CD14-positive monocyte (primary cell): ENCODE results near the gene PTAFR. TPM values are rescaled to one million over a fixed set of nuclear protein-coding genes. Genes with fewer than 3 reads are reported as not detected.

Source experiments
- DNase-seq, 3 donors: peaks; one replicate each; pipeline ENCODE4 v3.0.0-alpha.2; 2011 to 2022
- H2AFZ ChIP-seq: 2 replicates; pipeline ENCODE4 v1.6.0; 2012; ENCODE audit warnings: mild to moderate bottlenecking, low read depth, low read length, inconsistent platforms; ENCODE audit not compliant: insufficient read depth, poor library complexity, severe bottlenecking
- H3K27ac ChIP-seq, 2 donors: 1 replicate in 1 of 2; 2 replicates in 1 of 2; pipeline ENCODE4 v1.5.1; 2012 to 2013; ENCODE audit warnings: low read length in 2 of 2, control low read depth in 1 of 2, inconsistent platforms in 1 of 2, low read depth in 1 of 2, mild to moderate bottlenecking in 1 of 2
- H3K27me3 ChIP-seq, 2 donors: one replicate each; pipeline versions ENCODE4 v1.6.0 to v1.6.1; 2011 to 2013; ENCODE audit warnings: low read length in 2 of 2; ENCODE audit not compliant: control insufficient read depth in 2 of 2, insufficient read depth in 2 of 2
- H3K36me3 ChIP-seq, 2 donors: replicated peaks in 1 of 2; 1 replicate in 1 of 2; 2 replicates in 1 of 2; pipeline versions ENCODE4 v1.5.1 to v1.6.1; 2012 to 2013; ENCODE audit warnings: low read length in 2 of 2, control low read depth in 1 of 2, inconsistent platforms in 1 of 2, mild to moderate bottlenecking in 1 of 2; ENCODE audit not compliant: insufficient read depth in 2 of 2, control insufficient read depth in 1 of 2
- H3K4me1 ChIP-seq, 2 donors: 1 replicate in 1 of 2; 2 replicates in 1 of 2; pipeline versions ENCODE4 v1.5.1 to v1.6.1; 2012 to 2013; ENCODE audit warnings: low read length in 2 of 2, control low read depth in 1 of 2, inconsistent platforms in 1 of 2, mild to moderate bottlenecking in 1 of 2, moderate library complexity in 1 of 2; ENCODE audit not compliant: insufficient read depth in 2 of 2, control insufficient read depth in 1 of 2
- H3K4me2 ChIP-seq: replicated peaks from 2 replicates; pipeline ENCODE3; 2012; ENCODE audit warnings: low read length, moderate library complexity, mild to moderate bottlenecking; ENCODE audit not compliant: poor library complexity, severe bottlenecking; ENCODE audit errors: extremely low read depth
- H3K4me3 ChIP-seq, 3 experiments: fragments of 200-600 bp in 1 of 3; sonication (generic) in 1 of 3; replicated peaks in 1 of 3; 1 replicate in 2 of 3; 2 replicates in 1 of 3; pipeline ENCODE4 v1.5.1; 2011 to 2013; ENCODE audit warnings: low read length in 3 of 3, mild to moderate bottlenecking in 3 of 3, control low read depth in 2 of 3, low read depth in 2 of 3, inconsistent platforms in 1 of 3, moderate library complexity in 1 of 3
- H3K79me2 ChIP-seq: 2 replicates; pipeline ENCODE4 v1.6.0; 2012; ENCODE audit warnings: mild to moderate bottlenecking, control low read depth, inconsistent platforms, low read length, moderate library complexity; ENCODE audit not compliant: insufficient read depth
- H3K9ac ChIP-seq: 2 replicates; pipeline ENCODE4 v1.6.0; 2017; ENCODE audit warnings: low read length, mild to moderate bottlenecking; ENCODE audit not compliant: insufficient read depth, poor library complexity, severe bottlenecking
- H3K9me3 ChIP-seq, 2 donors: replicated peaks in 1 of 2; 1 replicate in 1 of 2; 2 replicates in 1 of 2; pipeline versions ENCODE4 v1.5.1 to v1.6.1; 2012 to 2013; ENCODE audit warnings: low read length in 2 of 2, control low read depth in 1 of 2; ENCODE audit not compliant: control insufficient read depth in 1 of 2, insufficient read depth in 1 of 2
- H4K20me1 ChIP-seq: 2 replicates; pipeline ENCODE4 v1.6.0; 2012; ENCODE audit warnings: mild to moderate bottlenecking, low read length, control low read depth, moderate library complexity; ENCODE audit not compliant: insufficient read depth
- H3K27ac Mint-ChIP-seq, 7 donors: one replicate each; pipeline ENCODE4 v1.8.0; 2020; ENCODE audit warnings: mild to moderate bottlenecking in 7 of 7, mixed read lengths in 7 of 7, moderate library complexity in 6 of 7, inconsistent platforms in 2 of 7
- H3K27me3 Mint-ChIP-seq, 3 donors: one replicate each; pipeline ENCODE4 v1.8.0; 2021 to 2022; ENCODE audit warnings: low read depth in 3 of 3, mild to moderate bottlenecking in 3 of 3, mixed read lengths in 3 of 3, moderate library complexity in 3 of 3, inconsistent platforms in 1 of 3
- H3K36me3 Mint-ChIP-seq, 2 donors: one replicate each; pipeline ENCODE4 v1.8.0; 2020; ENCODE audit warnings: mixed read lengths in 2 of 2, inconsistent platforms in 1 of 2, mild to moderate bottlenecking in 1 of 2
- H3K4me1 Mint-ChIP-seq: one replicate; pipeline ENCODE4 v1.8.0; 2020; ENCODE audit warnings: mild to moderate bottlenecking, mixed read lengths
- H3K4me3 Mint-ChIP-seq, 2 donors: one replicate each; pipeline ENCODE4 v1.8.0; 2020; ENCODE audit warnings: mild to moderate bottlenecking in 2 of 2, mixed read lengths in 2 of 2, moderate library complexity in 1 of 2
- H3K9me3 Mint-ChIP-seq, 7 donors: one replicate each; pipeline ENCODE4 v1.8.0; 2020 to 2022; ENCODE audit warnings: mixed read lengths in 7 of 7, mild to moderate bottlenecking in 6 of 7, moderate library complexity in 6 of 7, inconsistent platforms in 2 of 7
- CTCF ChIP-seq: fragments of 200-600 bp; IDR thresholded peaks from one replicate; pipeline ENCODE4 v1.8.0; 2022; ENCODE audit warnings: antibody characterized with exemption, mild to moderate bottlenecking
- WGBS: methylation state at CpG from one replicate; pipeline ENCODE4 v1.1.5; 2013; ENCODE audit warnings: missing lambda C conversion rate; ENCODE audit not compliant: insufficient coverage; 5-methylcytosine and 5-hydroxymethylcytosine counted together
- intact Hi-C, 2 donors: fragments of 100-400 bp; cut with micrococcal nuclease; formaldehyde crosslinking; loops; one replicate each; pipeline versions ENCODE4 v1.15.0 to v1.15.1; 2023
- polyA plus RNA-seq, 3 donors: library from polyadenylated mRNA; depleted of rRNA in 1 of 3; unstranded in 2 of 3; stranded (reverse) in 1 of 3; fragments of 300-500 nt in 2 of 3; fragments of >200 nt in 1 of 3; fragmentation: Illumina TruSeq in 2 of 3; gene quantifications; 1 replicate in 2 of 3; 2 replicates in 1 of 3; pipeline ENCODE4 v1.2.3, GENCODE V29; 2012 to 2021

The PTAFR gene
- polyA plus RNA-seq, 3 donors: 115 to 347 (median 331) TPM

GRCh38 chr1:28205243-28205642, 28.8 kb upstream of the PTAFR start:
- no peaks in the 10 kb centered on the region for H3K4me1 ChIP-seq
- H3K27ac ChIP-seq: no peak overlapping the region
- no peaks in the 10 kb centered on the region for H3K9me3 Mint-ChIP-seq
- peaks cover 61 to 90% of the 10 kb centered on the region in 2 donors for H3K36me3 ChIP-seq
- TF ChIP-seq CTCF: no peak
- WGBS: 100% methylated on average over 4 of the region's 4 CpGs
- peaks cover 4% of the 10 kb centered on the region for H3K79me2 ChIP-seq
- H4K20me1 ChIP-seq: no peaks in the 10 kb centered on the region
- no peak overlapping the region for H3K4me3 ChIP-seq
- H2AFZ ChIP-seq: no peak overlapping the region
- no peak overlapping the region for H3K4me2 ChIP-seq
- H3K9ac ChIP-seq: no peak overlapping the region
- no peak overlapping the region for H3K27ac Mint-ChIP-seq
- peaks cover 0 to 1% (median 0%) of the 10 kb centered on the region in 3 donors for H3K27me3 Mint-ChIP-seq
- H3K27me3 ChIP-seq: no peaks in the 10 kb centered on the region
- no peak overlapping the region for H3K4me3 Mint-ChIP-seq
- H3K36me3 Mint-ChIP-seq: peaks cover 65 to 87% of the 10 kb centered on the region in 2 donors
- no peak for DNase-seq
- H3K4me1 Mint-ChIP-seq: no peaks in the 10 kb centered on the region
- no peaks in the 10 kb centered on the region for H3K9me3 ChIP-seq
- intact Hi-C loops: loop anchor here in 1 of 2 donors (5.0 kb wide), 1 partner anchor 113 kb away; no protein-coding TSS in a partner anchor

GRCh38 chr1:28200234-28200873, 23.9 kb upstream of the PTAFR start:
- Histone ChIP-seq H3K79me2 (no peaks in the 10 kb centered on the region), H3K36me3 (peaks cover 52 to 75% of the 10 kb centered on the region in 2 donors), H3K27ac (no peak overlapping the region), H3K9ac (no peak overlapping the region), H3K4me2 (no peak overlapping the region), H3K9me3 (no peaks in the 10 kb centered on the region), H2AFZ (no peak overlapping the region), H3K4me3 (no peak overlapping the region), H3K27me3 (no peaks in the 10 kb centered on the region), H3K4me1 (peaks cover 0 to 6% of the 10 kb centered on the region in 2 donors), H4K20me1 (no peaks in the 10 kb centered on the region)
- Mint-ChIP-seq H3K4me3 (no peak overlapping the region), H3K27ac (peak overlapping the region in 3 of 7 donors; percentile 16 to 46 (median 33)), H3K36me3 (peaks cover 70 to 94% of the 10 kb centered on the region in 2 donors), H3K27me3 (peaks cover 0 to 3% (median 2%) of the 10 kb centered on the region in 3 donors), H3K4me1 (peaks cover 13% of the 10 kb centered on the region), H3K9me3 (no peaks in the 10 kb centered on the region)
- intact Hi-C loops: no loop called here
- DNase-seq: no peak
- no peak for TF ChIP-seq CTCF
- WGBS: 100% methylated on average over 1 of the region's 6 CpGs
